COLO829 (cell line): ENCODE measurements around the gene MAP3K5.

Source experiments
- DNase-seq: peaks from one replicate; pipeline ENCODE4 v3.0.0; 2012; ENCODE audit warnings: low spot score

The MAP3K5 gene

DNA sequence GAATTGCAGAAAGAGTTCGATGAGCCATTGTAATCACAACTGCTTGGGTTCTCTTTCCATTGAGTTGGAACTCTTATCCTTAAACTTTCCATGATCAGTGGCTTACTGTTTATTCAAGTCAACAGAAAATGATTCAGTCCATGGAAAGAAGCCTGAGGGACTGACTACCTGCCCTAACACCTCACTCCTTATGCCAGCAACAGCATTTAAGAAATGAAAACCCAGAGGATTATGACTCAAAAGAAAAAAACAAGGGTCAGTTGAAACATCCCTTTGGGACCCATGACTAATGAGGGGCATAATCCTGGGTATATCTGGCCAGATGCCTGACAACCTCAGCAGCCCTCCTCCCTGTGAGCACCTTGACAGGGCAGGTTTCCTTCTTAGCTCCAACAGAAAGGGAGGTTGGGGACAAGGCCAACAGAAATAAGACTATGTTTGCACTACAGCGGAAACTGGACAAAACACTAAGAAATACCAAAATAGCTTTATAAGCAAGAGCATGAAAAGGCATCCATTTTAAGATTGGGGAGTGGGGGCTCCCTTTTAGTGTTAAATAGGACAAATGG lies 106.7 kb downstream of the MAP3K5 start:
- DNase-seq = no peak

GRCh38 chr6:136684466-136684865 lies 107.8 kb downstream of the MAP3K5 start:
- no peak for DNase-seq

GRCh38 chr6:136683209-136683941 lies 108.9 kb downstream of the MAP3K5 start:
- no peak for DNase-seq

DNA sequence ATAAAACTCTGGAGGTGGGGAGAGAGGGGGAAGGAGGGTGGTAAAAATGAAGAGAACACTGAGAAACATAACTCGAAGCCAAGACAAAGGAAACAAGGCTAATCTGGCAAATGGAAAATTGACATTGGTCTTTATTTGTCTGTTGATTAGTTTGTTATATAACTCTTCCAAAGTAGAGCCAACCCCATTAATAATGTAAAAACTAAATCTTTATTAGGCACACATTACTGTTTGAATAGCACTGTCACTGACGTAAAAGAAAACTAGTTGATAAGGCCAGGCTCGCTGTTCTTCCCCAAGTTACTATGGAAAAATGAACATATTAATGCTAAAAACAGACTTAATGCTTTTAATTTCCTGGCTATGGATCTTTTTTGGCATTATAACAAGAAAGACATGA lies 110.0 kb downstream of the MAP3K5 start:
- no peak for DNase-seq

GRCh38 chr6:136677822-136678221 lies 114.5 kb downstream of the MAP3K5 start:
- DNase-seq = no peak

DNA sequence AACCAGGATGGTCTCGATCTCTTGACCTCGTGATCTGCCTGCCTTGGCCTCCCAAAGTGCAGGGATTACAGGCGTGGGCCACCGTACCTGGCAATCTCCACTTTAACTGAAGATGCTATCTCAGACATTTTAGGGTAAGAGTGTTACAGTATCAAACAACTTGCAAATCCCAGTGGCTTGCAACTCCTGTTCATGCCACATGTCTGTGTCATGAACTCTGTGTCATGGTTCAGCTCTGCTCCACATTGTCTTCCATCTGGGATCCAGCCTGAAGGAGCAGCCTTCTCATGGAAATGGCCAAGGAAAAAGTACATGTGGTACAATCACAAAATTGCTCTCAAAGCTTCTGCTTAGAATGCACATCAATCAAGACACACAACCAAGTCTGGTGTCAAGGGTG lies 114.9 kb downstream of the MAP3K5 start:
- DNase-seq = no peak

DNA sequence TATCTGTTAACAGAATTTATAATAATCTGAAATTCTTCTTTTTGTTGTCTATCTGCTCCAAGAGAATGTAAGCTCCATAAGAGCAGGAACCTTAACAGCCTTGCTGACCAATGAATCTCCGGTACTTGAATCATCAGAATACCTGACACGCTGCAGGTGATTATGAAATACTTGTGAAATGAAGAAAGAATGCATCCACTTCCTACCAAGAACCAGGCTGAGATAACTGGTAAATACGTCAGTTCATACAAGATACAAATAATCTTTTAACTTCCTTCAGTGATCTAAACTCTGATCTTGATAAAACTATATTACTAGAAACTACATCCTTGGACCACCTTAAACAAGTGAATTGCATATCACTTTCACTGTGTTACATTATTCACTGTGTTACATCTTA lies 116.2 kb downstream of the MAP3K5 start:
- DNase-seq = no peak

DNA sequence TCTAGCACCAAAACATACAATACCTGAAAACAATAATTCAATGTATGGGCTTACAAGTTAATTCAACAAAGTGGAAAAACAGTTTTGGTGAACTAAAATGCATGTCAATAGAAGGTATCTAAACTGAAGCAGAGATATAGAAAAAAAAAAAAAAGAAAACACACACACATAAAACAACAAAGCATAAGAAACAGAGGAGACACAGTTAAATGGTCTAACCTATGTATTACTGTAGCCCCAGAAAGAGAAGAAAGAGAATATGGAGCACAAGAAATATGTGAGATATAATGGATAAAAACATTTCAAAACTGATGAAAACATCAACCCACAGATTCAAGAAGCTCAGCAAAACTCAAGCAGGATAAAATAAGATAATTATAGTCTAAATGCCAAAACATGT lies 118.7 kb downstream of the MAP3K5 start:
- no peak for DNase-seq

DNA sequence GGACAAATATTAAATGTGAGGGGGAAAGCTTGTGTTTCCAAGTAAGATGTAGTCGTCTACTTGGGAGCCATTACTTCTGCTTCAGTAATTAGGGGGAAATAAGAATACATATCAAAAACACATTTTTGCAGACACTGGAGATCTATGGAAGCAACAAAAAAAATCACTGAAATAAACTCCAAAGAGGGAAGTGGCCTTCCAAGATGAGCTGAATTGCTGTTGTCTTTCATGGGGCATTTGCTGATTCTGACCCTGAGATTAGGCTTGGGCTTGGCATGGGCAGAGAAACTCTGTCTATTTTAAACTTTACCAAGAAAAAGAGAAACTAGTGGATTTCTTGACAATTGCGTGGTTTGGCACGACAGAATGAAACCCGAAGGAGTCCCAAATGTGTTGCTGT lies 120.1 kb downstream of the MAP3K5 start:
- no peak for DNase-seq

- DNase-seq = peak; percentile 20
These were observed 123.0 kb downstream of the MAP3K5 start for GRCh38 chr6:136669299-136669699.

DNA sequence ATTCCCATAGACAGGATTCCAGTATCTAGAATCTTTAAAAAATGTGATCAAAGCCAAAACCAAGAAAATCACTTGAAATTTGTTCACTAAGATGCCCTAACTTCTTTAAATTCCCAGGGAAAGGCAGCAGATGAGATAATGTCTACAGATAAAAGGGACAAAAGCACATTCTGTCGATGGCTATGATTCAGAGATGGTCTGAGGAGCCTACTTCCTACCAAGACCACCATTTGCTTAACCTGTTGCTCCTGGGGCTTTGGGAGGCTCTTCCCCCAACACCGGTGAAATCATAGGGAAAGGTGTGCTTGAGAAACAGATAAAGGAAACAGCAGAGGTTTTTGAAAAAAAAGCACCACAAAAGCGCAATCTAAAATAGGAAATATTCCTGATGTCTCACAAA lies 123.7 kb downstream of the MAP3K5 start:
- DNase-seq = no peak

GRCh38 chr6:136666041-136666440 lies 126.2 kb downstream of the MAP3K5 start:
- no peak for DNase-seq

DNA sequence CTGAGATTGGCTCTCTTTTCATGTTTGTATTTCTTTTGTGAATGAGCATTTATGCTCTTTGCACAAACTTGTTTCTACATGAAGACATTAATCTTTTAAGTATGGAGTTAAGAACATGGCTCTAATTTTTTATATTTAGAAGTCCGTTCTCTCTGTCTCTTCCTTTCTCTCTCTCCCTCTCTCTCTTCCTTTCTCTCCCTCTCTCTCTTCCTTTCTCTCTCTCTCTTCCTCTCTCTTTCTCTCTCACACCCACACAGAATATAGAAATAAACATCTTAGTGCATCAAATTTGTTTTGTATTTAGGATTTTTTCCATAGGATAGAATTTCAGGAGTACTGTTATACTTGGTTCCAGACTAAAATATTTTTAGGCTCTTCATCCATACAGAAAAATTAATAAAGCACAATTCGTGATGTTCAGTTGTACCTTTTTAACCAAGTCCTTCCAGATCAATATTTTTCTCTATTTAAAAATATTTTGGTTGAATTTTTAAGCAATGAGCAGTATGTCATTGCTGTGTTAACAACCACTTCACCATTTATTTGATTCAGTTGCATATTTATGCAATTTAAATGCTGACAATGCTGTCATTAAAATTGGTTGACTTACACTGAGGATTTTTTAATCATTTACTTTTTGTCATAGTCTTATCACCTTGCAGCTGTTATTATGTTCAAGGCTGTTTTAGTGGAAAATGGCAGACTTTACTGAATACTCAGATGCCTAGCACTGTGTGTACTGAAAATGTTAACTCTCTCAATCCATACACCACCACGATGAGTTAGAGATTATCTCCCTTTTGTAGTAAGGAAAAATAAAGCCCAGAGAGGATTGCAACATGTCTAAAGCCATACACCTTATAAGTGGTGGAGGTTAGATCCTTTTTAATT lies 129.7 kb downstream of the MAP3K5 start:
- no peak for DNase-seq

DNA sequence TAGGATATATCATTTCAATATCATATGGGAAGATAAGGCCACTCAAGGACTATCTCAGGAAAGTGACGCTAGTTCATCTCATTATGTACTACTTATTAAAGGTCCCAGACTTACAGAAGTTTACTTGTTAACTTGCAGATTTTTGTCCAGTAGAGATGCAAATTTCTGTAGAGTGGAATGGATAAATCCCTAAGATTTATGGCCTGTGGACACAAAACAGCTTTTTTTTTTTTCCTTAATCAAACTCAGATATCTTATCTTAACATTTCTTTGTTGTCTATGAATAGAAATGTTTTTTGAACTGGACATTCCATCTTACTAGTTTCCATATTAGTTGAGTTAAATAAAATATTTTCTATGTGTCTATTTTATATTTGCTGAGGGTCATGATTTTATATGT lies 131.6 kb downstream of the MAP3K5 start:
- no peak for DNase-seq

DNA sequence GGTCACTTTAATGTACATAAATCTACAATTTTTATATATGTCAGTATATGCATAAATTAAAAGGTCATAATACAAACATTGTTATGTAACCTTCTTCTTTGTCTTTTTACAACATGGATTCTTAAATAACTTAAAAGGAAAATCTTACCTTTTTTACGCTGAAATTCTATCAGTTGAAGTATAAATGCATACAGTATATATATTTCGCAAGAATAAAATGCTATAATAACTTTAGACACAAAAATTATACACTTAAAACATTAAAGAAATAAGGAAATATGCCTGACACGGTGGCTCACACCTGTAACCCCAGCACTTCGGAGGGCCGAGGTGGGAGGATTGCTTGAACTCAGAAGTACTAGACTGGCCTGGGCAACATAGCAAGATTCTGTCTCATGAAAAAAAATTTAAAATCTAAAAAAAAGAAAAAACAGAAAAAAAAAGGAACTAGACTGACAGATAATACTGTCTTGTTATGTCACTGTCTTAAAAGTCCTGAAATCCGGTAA lies 132.2 kb downstream of the MAP3K5 start:
- DNase-seq = no peak

GRCh38 chr6:136658711-136659110 lies 133.6 kb downstream of the MAP3K5 start:
- no peak for DNase-seq

DNA sequence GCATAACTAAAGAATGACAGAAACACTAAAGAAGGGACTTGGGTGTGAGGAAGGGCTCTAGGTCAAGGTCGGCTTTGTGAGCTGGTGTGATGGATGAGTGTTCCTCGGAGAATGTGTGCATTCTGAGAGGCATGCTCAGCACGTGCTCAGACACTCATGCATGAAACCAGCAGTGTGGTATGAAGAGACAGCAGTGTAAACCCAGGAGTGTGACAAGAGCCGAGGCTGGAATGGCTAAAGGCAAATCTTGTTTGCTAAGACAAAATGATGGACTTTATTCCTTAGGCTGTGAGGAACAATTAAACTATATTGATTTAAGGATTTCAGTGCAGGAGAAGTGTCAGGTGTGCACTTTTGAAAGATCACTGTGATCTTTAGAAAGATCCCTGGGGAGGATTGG lies 134.6 kb downstream of the MAP3K5 start:
- no peak for DNase-seq

GRCh38 chr6:136656121-136656520 lies 136.2 kb downstream of the MAP3K5 start:
- no peak for DNase-seq

DNA sequence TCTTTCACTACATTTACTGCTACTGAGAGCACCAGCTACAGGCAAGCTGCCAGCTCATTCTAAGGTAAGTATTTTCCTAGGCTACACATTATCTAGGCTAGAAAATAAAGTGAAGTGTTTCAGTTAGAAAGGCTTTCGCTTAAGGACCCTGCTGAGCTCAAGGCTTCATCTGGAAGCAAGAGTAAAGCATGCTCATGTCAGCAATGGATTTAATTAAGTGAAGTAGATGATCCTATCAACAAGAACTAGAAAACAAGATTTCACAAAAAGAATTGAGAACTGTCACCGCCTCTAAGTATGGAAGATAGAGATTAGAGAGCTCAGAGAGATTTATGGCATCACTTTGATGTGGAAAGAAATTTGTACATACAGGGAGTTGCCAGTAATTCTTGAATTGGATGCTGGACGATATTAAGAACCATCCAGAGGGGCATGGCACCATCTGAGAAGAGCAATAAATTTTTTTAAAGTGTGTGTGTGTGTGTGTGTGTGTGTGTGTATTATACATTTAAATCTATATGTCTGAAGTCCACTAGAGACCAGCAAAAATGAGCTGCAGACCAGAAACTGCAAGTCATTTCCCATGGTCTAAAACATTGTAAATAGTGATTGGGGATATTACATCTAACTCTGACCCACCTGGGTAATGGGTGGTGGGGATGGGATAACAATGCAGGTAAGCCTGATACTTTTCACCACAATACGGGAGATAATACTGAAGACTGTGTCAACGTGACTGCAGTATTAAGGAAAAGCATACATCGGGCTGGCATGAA lies 136.8 kb downstream of the MAP3K5 start:
- DNase-seq = no peak

GRCh38 chr6:136654086-136654485 lies 138.2 kb downstream of the MAP3K5 start:
- DNase-seq = no peak

DNA sequence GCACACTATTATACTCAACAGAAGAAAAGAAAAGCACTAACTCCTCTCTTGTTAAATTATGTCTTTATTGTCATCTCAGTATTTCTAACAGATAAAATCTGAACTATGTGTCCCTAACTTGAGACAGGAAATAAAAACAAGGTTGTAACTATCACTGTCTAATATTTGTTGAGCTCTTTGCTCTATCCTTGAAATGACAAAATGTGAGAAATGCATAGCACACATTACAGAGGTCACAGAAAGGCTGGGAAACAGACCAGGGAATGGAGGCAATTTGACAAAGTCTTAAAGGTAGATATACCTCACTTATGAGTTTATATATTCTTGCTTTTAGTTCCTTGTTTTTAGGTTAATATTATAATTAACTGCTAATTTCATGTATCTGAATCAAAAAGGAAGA lies 139.6 kb downstream of the MAP3K5 start:
- DNase-seq = no peak

- DNase-seq = no peak
These were observed 140.3 kb downstream of the MAP3K5 start for GRCh38 chr6:136651982-136652381.
